ENCODE measurements around the gene OSBPL5. TPM values are rescaled to one million over a fixed set of nuclear protein-coding genes. Genes with fewer than 3 reads are reported as not detected.

OSBPL5 gene
- total and polyA plus RNA-seq, 11 donors = 10.1 to 27.7 (median 16.4) TPM

- TF ChIP-seq CTCF (IDR thresholded peaks at IDR 0.05) (no peak), POLR2A (IDR thresholded peaks at IDR 0.05) (no peak)
- intact Hi-C loops (cut with DNase I) = loop anchor here in 7 of 10 donors (2.0 to 10.0 kb wide), 4 partner anchors 53 to 127 kb away; partner anchors contain the start of gene MRGPRG (in 2 of the 7)
- Histone ChIP-seq H3K4me1 (peaks cover 0 to 31% (median 11%) of the 10 kb centered on the region in 12 donors), H3K4me3 (no peak overlapping the region), H3K27me3 (no peaks in the 10 kb centered on the region), H3K27ac (no peak overlapping the region), H3K9me3 (no peaks in the 10 kb centered on the region), H3K36me3 (peaks cover 0 to 57% (median 10%) of the 10 kb centered on the region in 9 donors)
- ATAC-seq (no peak), DNase-seq (no peak)
- WGBS, 4 donors = 87 to 96% (median 92%) methylated on average over 11 to 13 of the region's 13 CpGs
These were observed 74.8 kb downstream of the OSBPL5 start for GRCh38 chr11:3090096-3090901.

- Histone ChIP-seq H3K27me3 (no peaks in the 10 kb centered on the region), H3K4me3 (no peak overlapping the region), H3K27ac (no peak overlapping the region), H3K36me3 (peaks cover 0 to 52% (median 10%) of the 10 kb centered on the region in 9 donors), H3K4me1 (peaks cover 0 to 24% (median 4%) of the 10 kb centered on the region in 12 donors), H3K9me3 (no peaks in the 10 kb centered on the region)
- intact Hi-C loops (cut with DNase I) = loop anchor here in 7 of 10 donors (2.0 to 10.0 kb wide), 5 partner anchors 37 to 128 kb away; partner anchors contain the start of gene MRGPRG (in 2 of the 7)
- TF ChIP-seq CTCF (IDR thresholded peaks at IDR 0.05) (no peak), POLR2A (IDR thresholded peaks at IDR 0.05) (no peak)
- no peak for ATAC-seq
- no peak for DNase-seq
- WGBS, 4 donors = 91 to 95% (median 93%) methylated on average over 24 to 25 of the region's 25 CpGs
These were observed 75.7 kb downstream of the OSBPL5 start for GRCh38 chr11:3089236-3090061.

- ATAC-seq (no peak), DNase-seq (no peak)
- peaks cover 0 to 18% (median 4%) of the 10 kb centered on the region in 12 donors for H3K4me1 ChIP-seq
- TF ChIP-seq CTCF (IDR thresholded peaks at IDR 0.05) (no peak), POLR2A (IDR thresholded peaks at IDR 0.05) (no peak)
- 91 to 93% (median 92%) methylated on average over 11 to 14 of the region's 14 CpGs for WGBS, 4 donors
- peaks cover 0 to 46% (median 10%) of the 10 kb centered on the region in 9 donors for H3K36me3 ChIP-seq
- H3K27me3 ChIP-seq = no peaks in the 10 kb centered on the region
- H3K27ac ChIP-seq = no peak overlapping the region
- H3K9me3 ChIP-seq = no peaks in the 10 kb centered on the region
- no peak overlapping the region for H3K4me3 ChIP-seq
- intact Hi-C loops (cut with DNase I) = loop anchor here in 1 of 10 donors (5.0 kb wide), 1 partner anchor 37 kb away; no protein-coding TSS in a partner anchor
These were observed 76.3 kb downstream of the OSBPL5 start for GRCh38 chr11:3088806-3089205.

Measured in heart left ventricle (tissue), 16 donors.